ENCODE results near the gene SLC1A3. TPM values are rescaled to one million over a fixed set of nuclear protein-coding genes. Genes with fewer than 3 reads are reported as not detected.
"Not testable (repeated sequence)": the region's sequence is repeated elsewhere in the genome, so short reads cannot be mapped to it uniquely, and the experiment has no call there.

Gene SLC1A3
- total RNA-seq, 3 donors from 2014 or later (not counting 1 experiment from before 2014, with no cell fraction given) = 1.1 TPM; not detected in 2

DNA sequence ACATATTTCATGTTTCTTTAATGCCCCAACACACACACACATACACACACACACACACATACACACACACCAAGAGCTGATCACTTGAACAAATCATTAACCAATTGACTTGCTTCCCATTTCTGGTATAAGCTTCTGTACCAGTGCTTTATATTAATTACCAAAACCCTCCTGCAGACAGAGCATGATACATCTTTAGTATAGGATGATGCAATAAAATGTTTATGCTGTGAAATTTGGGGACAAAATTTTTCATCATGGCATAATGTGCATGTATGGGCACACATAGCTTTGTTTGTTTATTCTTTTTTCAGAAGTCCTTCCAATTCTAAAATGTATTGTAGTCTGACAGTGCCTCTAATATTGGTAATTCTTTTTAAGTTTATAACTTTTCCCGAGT lies 34.5 kb downstream of the SLC1A3 start:
- no peak for DNase-seq
- H3K4me3 Mint-ChIP-seq = no peak overlapping the region
- peaks cover 6 to 10% of the 10 kb centered on the region in 2 donors for H3K27me3 Mint-ChIP-seq (ENCODE audit: low read depth in 2 of 2)
- whole genome bisulfite sequencing (ENCODE audit: insufficient coverage) = 86% methylated on average over 1 of the region's 1 CpG
- intact Hi-C loops (cut with micrococcal nuclease) = no loop called here
- H3K27ac Mint-ChIP-seq = no peak overlapping the region
- H3K4me1 Mint-ChIP-seq = no peaks in the 10 kb centered on the region
- no peak for TF ChIP-seq CTCF (IDR thresholded peaks at IDR 0.05)
- H3K9me3 Mint-ChIP-seq = no peaks in the 10 kb centered on the region
- Histone ChIP-seq H3K4me3 (ENCODE audit: low read length) (no peak overlapping the region), H3K9me3 (ENCODE audit: control insufficient read depth, insufficient read depth, low read length) (no peaks in the 10 kb centered on the region), H3K36me3 (ENCODE audit: control insufficient read depth, insufficient read depth, low read length) (no peaks in the 10 kb centered on the region), H3K27ac (ENCODE audit: low read length) (no peak overlapping the region), H3K4me1 (ENCODE audit: control insufficient read depth, insufficient read depth, low read length) (no peaks in the 10 kb centered on the region), H3K27me3 (ENCODE audit: control insufficient read depth, insufficient read depth, low read length) (no peaks in the 10 kb centered on the region)
- ATAC-seq = no peak
- no peaks in the 10 kb centered on the region for H3K36me3 Mint-ChIP-seq

GRCh38 chr5:36641431-36641830 lies 35.0 kb downstream of the SLC1A3 start:
- ATAC-seq (no peak), DNase-seq (no peak)
- H3K9me3 Mint-ChIP-seq = no peaks in the 10 kb centered on the region
- no peak overlapping the region for H3K4me3 Mint-ChIP-seq
- Histone ChIP-seq H3K27ac (ENCODE audit: low read length) (no peak overlapping the region), H3K9me3 (ENCODE audit: control insufficient read depth, insufficient read depth, low read length) (no peaks in the 10 kb centered on the region), H3K4me1 (ENCODE audit: control insufficient read depth, insufficient read depth, low read length) (no peaks in the 10 kb centered on the region), H3K36me3 (ENCODE audit: control insufficient read depth, insufficient read depth, low read length) (no peaks in the 10 kb centered on the region), H3K27me3 (ENCODE audit: control insufficient read depth, insufficient read depth, low read length) (no peaks in the 10 kb centered on the region), H3K4me3 (ENCODE audit: low read length) (no peak overlapping the region)
- intact Hi-C loops (cut with micrococcal nuclease) = no loop called here
- H3K4me1 Mint-ChIP-seq = no peaks in the 10 kb centered on the region
- no peaks in the 10 kb centered on the region for H3K36me3 Mint-ChIP-seq
- H3K27me3 Mint-ChIP-seq (ENCODE audit: low read depth in 2 of 2) = peaks cover 6 to 12% of the 10 kb centered on the region in 2 donors
- H3K27ac Mint-ChIP-seq = no peak overlapping the region
- TF ChIP-seq CTCF (IDR thresholded peaks at IDR 0.05) = no peak

- no peaks in the 10 kb centered on the region for H3K36me3 ChIP-seq (ENCODE audit: control insufficient read depth, insufficient read depth, low read length)
- no peak overlapping the region for H3K27ac ChIP-seq (ENCODE audit: low read length)
- H3K4me1 ChIP-seq (ENCODE audit: control insufficient read depth, insufficient read depth, low read length) = no peaks in the 10 kb centered on the region
- intact Hi-C loops (cut with micrococcal nuclease) = no loop called here
- no peak for TF ChIP-seq CTCF (IDR thresholded peaks at IDR 0.05)
- Mint-ChIP-seq H3K9me3 (no peaks in the 10 kb centered on the region), H3K4me1 (no peaks in the 10 kb centered on the region), H3K4me3 (no peak overlapping the region), H3K36me3 (no peaks in the 10 kb centered on the region), H3K27ac (no peak overlapping the region), H3K27me3 (ENCODE audit: low read depth in 2 of 2) (peaks cover 8 to 16% of the 10 kb centered on the region in 2 donors)
- ATAC-seq = no peak
- no peaks in the 10 kb centered on the region for H3K9me3 ChIP-seq (ENCODE audit: control insufficient read depth, insufficient read depth, low read length)
- no peak overlapping the region for H3K4me3 ChIP-seq (ENCODE audit: low read length)
- no peaks in the 10 kb centered on the region for H3K27me3 ChIP-seq (ENCODE audit: control insufficient read depth, insufficient read depth, low read length)
- no peak for DNase-seq
- WGBS (ENCODE audit: insufficient coverage) = 85% methylated on average over 4 of the region's 4 CpGs
These were observed 35.7 kb downstream of the SLC1A3 start for GRCh38 chr5:36642089-36642488.

DNA sequence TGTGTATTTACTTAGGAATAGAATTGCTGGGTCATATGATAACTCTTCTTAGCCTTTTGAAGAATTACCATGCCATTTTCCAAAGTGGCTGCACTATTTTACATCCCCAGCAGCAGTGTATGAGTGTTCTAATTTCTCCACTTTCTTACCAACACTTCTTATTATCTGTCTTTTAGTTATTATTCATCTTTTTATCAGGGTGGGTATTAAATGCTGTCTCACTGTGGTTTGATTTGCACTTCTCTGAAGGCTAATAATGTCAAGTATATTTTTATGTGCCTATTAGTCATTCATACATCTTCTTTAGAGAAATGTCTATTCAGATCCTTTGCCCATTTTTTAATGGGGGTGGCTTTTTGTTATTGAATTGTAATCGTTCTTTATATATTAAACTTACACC lies 36.8 kb downstream of the SLC1A3 start:
- Mint-ChIP-seq H3K36me3 (no peaks in the 10 kb centered on the region), H3K9me3 (no peaks in the 10 kb centered on the region), H3K4me3 (no peak overlapping the region), H3K4me1 (no peaks in the 10 kb centered on the region), H3K27ac (no peak overlapping the region), H3K27me3 (ENCODE audit: low read depth in 2 of 2) (peaks cover 8 to 16% of the 10 kb centered on the region in 2 donors)
- H3K27ac ChIP-seq (ENCODE audit: low read length) = no peak overlapping the region
- TF ChIP-seq CTCF (IDR thresholded peaks at IDR 0.05) = no peak
- DNase-seq (no peak), ATAC-seq (no peak)
- no peaks in the 10 kb centered on the region for H3K36me3 ChIP-seq (ENCODE audit: control insufficient read depth, insufficient read depth, low read length)
- no peaks in the 10 kb centered on the region for H3K27me3 ChIP-seq (ENCODE audit: control insufficient read depth, insufficient read depth, low read length)
- WGBS (ENCODE audit: insufficient coverage) = no CpG with 5 or more reads among the region's 1 CpG
- no peaks in the 10 kb centered on the region for H3K9me3 ChIP-seq (ENCODE audit: control insufficient read depth, insufficient read depth, low read length)
- H3K4me3 ChIP-seq (ENCODE audit: low read length) = no peak overlapping the region
- intact Hi-C loops (cut with micrococcal nuclease) = no loop called here
- H3K4me1 ChIP-seq (ENCODE audit: control insufficient read depth, insufficient read depth, low read length) = no peaks in the 10 kb centered on the region

GRCh38 chr5:36643841-36644240 lies 37.4 kb downstream of the SLC1A3 start:
- H3K4me1 ChIP-seq (ENCODE audit: control insufficient read depth, insufficient read depth, low read length); H3K9me3 ChIP-seq (ENCODE audit: control insufficient read depth, insufficient read depth, low read length); H3K4me1 Mint-ChIP-seq; intact Hi-C loops (cut with micrococcal nuclease); H3K4me3 ChIP-seq (ENCODE audit: low read length); ATAC-seq; H3K27me3 ChIP-seq (ENCODE audit: control insufficient read depth, insufficient read depth, low read length); H3K36me3 ChIP-seq (ENCODE audit: control insufficient read depth, insufficient read depth, low read length); H3K9me3 Mint-ChIP-seq; H3K4me3 Mint-ChIP-seq; H3K27ac ChIP-seq (ENCODE audit: low read length); DNase-seq; H3K36me3 Mint-ChIP-seq; H3K27ac Mint-ChIP-seq: not testable (repeated sequence)
- 70% methylated on average over 3 of the region's 5 CpGs for WGBS (ENCODE audit: insufficient coverage)
- H3K27me3 Mint-ChIP-seq (ENCODE audit: low read depth in 2 of 2) = peaks cover 5 to 16% of the 10 kb centered on the region in 2 donors

Data from natural killer cell (primary cell).